HepG2 (cell line): Measurements from ENCODE around the gene SMARCD1. TPM values are rescaled to one million over a fixed set of nuclear protein-coding genes. Genes with fewer than 3 reads are reported as not detected.

Experiments used
- ARID2 ChIP-seq: sonication (generic); formaldehyde crosslinking; IDR thresholded peaks from 2 replicates; pipeline ENCODE4 v1.8.1; 2022; ENCODE audit warnings: mild to moderate bottlenecking, missing genetic modification reagents, borderline replicate concordance
- ATF7 ChIP-seq, 2 experiments: fragments of 450-650 bp in 1 of 2; sonication (generic) in 1 of 2; formaldehyde crosslinking in 1 of 2; IDR thresholded peaks; 2 replicates each; pipeline versions ENCODE4 v1.4.0 to v1.6.1; 2016 to 2020; ENCODE audit warnings: antibody characterized with exemption in 1 of 2, mild to moderate bottlenecking in 1 of 2, missing genetic modification reagents in 1 of 2
- BRD4 ChIP-seq: sonication (generic); formaldehyde crosslinking; IDR thresholded peaks from 2 replicates; pipeline ENCODE4 v1.4.0; 2020; ENCODE audit warnings: missing genetic modification reagents
- CBX5 ChIP-seq: sonication (generic); formaldehyde crosslinking; IDR thresholded peaks from 2 replicates; pipeline ENCODE4 v1.4.0; 2020; ENCODE audit warnings: missing genetic modification reagents, borderline replicate concordance
- CC2D1A ChIP-seq: sonication (generic); formaldehyde crosslinking; IDR thresholded peaks from 2 replicates; pipeline ENCODE4 v1.8.1; 2023; ENCODE audit warnings: mild to moderate bottlenecking, missing genetic modification reagents
- ESRRA ChIP-seq: sonication (generic); formaldehyde crosslinking; IDR thresholded peaks from 2 replicates; pipeline ENCODE4 v1.5.1; 2020; ENCODE audit warnings: mild to moderate bottlenecking, low read depth, missing genetic modification reagents
- FOXA1 ChIP-seq, 2 experiments: fragments of 450-650 bp in 1 of 2; sonication (generic) in 1 of 2; formaldehyde crosslinking in 1 of 2; IDR thresholded peaks; 2 replicates each; pipeline versions ENCODE4 v1.4.0 to v1.6.1; 2016 to 2020; ENCODE audit warnings: missing genetic modification reagents in 1 of 2
- FOXK2 ChIP-seq: fragments of 450-650 bp; IDR thresholded peaks from 2 replicates; pipeline ENCODE4 v1.6.1; 2016
- KDM3A ChIP-seq: IDR thresholded peaks from 2 replicates; pipeline ENCODE4 v1.6.1; 2018; ENCODE audit warnings: low read depth, missing compliant biosample characterization
- NCOA1 ChIP-seq: sonication (generic); formaldehyde crosslinking; IDR thresholded peaks from 2 replicates; pipeline ENCODE4 v1.9.0; 2021; ENCODE audit warnings: missing genetic modification reagents
- PCBP2 ChIP-seq: fragments of 200-400 bp; formaldehyde crosslinking; optimal IDR thresholded peaks from 2 replicates; pipeline ENCODE3; 2018; ENCODE audit warnings: low read length, low read depth; ENCODE audit not compliant: poor library complexity, severe bottlenecking
- SAP130 ChIP-seq: IDR thresholded peaks from 2 replicates; pipeline ENCODE4 v1.6.1; 2016; ENCODE audit warnings: low read depth
- U2AF1 ChIP-seq: fragments of 200-400 bp; formaldehyde crosslinking; optimal IDR thresholded peaks from 2 replicates; pipeline ENCODE3; 2017; ENCODE audit warnings: mild to moderate bottlenecking, low read depth, low read length
- ZMAT3 ChIP-seq: sonication (generic); formaldehyde crosslinking; conservative IDR thresholded peaks from 2 replicates; pipeline ENCODE4 v1.7.0; 2021; ENCODE audit warnings: missing genetic modification reagents
- ZNF138 ChIP-seq: sonication (generic); formaldehyde crosslinking; IDR thresholded peaks from 2 replicates; pipeline ENCODE4 v1.5.0; 2020; ENCODE audit warnings: mild to moderate bottlenecking, low read depth, missing genetic modification reagents
- ZNF350 ChIP-seq: sonication (generic); formaldehyde crosslinking; IDR thresholded peaks from 2 replicates; pipeline ENCODE4 v1.4.0; 2020; ENCODE audit warnings: mild to moderate bottlenecking, low read depth, missing genetic modification reagents, borderline replicate concordance
- ZNF468 ChIP-seq: sonication (generic); formaldehyde crosslinking; IDR thresholded peaks from 2 replicates; pipeline ENCODE4 v1.8.0; 2022; ENCODE audit warnings: mild to moderate bottlenecking, moderate library complexity, missing genetic modification reagents
- ZNF543 ChIP-seq: sonication (generic); formaldehyde crosslinking; IDR thresholded peaks from 2 replicates; pipeline ENCODE4 v1.4.0; 2020; ENCODE audit warnings: mild to moderate bottlenecking, missing genetic modification reagents
- ZNF660 ChIP-seq: sonication (generic); formaldehyde crosslinking; IDR thresholded peaks from 2 replicates; pipeline ENCODE4 v1.5.1; 2020; ENCODE audit warnings: mild to moderate bottlenecking, low read depth, missing genetic modification reagents, borderline replicate concordance
- ZNF670 ChIP-seq: sonication (generic); formaldehyde crosslinking; IDR thresholded peaks from 2 replicates; pipeline ENCODE4 v1.8.0; 2022; ENCODE audit warnings: mild to moderate bottlenecking, missing genetic modification reagents, borderline replicate concordance
- polyA plus RNA-seq, 8 experiments: library from polyadenylated mRNA; depleted of rRNA in 3 of 8; stranded (reverse) in 7 of 8; unstranded in 1 of 8; fragments of >200 nt; fragmentation: Illumina TruSeq in 4 of 8; extraction: Trizol in 4 of 8; gene quantifications; 2 replicates each; pipeline versions ENCODE4 v1.2.1 to v1.2.3, GENCODE V29; 2011 to 2016; ENCODE audit warnings: low read depth in 4 of 8, missing spikeins in 1 of 8, mixed read lengths in 1 of 8; ENCODE audit not compliant: insufficient read depth in 1 of 8
- total RNA-seq, 5 experiments: library from RNA; depleted of rRNA; stranded (reverse); fragments of >200 nt; fragmentation: Illumina TruSeq; extraction: Trizol; gene quantifications; 2 replicates each; pipeline ENCODE4 v1.2.3, GENCODE V29; 2016; ENCODE audit warnings: low read depth in 1 of 5
- TF ChIP-seq, protein P1 (sequence below): sonication (generic); formaldehyde crosslinking; IDR thresholded peaks from 2 replicates; pipeline ENCODE4 v1.4.0; 2020; ENCODE audit warnings: missing genetic modification reagents, borderline replicate concordance
- TF ChIP-seq, protein P2 (sequence below): sonication (generic); formaldehyde crosslinking; IDR thresholded peaks from 2 replicates; pipeline ENCODE4 v1.4.0; 2020; ENCODE audit warnings: missing genetic modification reagents; ENCODE audit errors: not compliant biosample characterization
- TF ChIP-seq, protein P3 (sequence below), 2 experiments: sonication (generic) in 1 of 2; formaldehyde crosslinking in 1 of 2; IDR thresholded peaks; 2 replicates each; pipeline versions ENCODE4 v1.5.1 to v1.6.1; 2011 to 2020; ENCODE audit warnings: borderline replicate concordance in 1 of 2, low read depth in 1 of 2, low read length in 1 of 2, mild to moderate bottlenecking in 1 of 2, missing genetic modification reagents in 1 of 2, moderate library complexity in 1 of 2

Gene SMARCD1
- total and polyA plus RNA-seq, 2 of the 13 experiments (the other 11 are each of a cell fraction or from before 2014, with no cell fraction given), result 51.7 to 54.6 TPM

DNA sequence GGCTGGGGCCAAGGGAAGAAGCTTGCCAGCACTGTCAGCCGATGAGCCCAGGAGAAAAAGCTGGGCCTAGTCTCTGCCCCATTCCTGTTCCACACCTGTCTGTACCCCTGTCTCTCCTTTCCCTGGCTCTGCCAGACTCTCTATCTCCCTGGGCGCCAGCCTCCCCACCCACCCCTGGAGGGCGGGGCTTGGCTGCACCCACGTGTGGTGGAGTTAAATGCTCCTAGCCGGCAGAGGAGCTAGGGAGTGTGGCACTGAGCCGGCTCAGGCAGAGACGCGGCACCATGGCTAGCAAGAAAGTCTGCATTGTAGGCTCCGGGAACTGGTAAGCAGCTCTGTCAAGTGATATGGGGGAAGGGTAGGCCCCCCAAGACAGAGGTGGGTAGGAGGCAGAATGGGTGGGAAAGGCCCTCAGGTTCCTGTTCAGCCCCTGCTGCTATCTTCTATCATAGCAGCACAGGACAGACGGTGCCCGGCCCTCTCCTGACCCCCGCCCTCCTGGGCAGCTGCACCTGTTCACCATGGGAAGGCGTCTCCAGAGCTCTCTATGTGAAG, 18.7 kb downstream of the SMARCD1 start, which contains the start of gene GPD1 (continued):
- TF ChIP-seq, protein P1, sequence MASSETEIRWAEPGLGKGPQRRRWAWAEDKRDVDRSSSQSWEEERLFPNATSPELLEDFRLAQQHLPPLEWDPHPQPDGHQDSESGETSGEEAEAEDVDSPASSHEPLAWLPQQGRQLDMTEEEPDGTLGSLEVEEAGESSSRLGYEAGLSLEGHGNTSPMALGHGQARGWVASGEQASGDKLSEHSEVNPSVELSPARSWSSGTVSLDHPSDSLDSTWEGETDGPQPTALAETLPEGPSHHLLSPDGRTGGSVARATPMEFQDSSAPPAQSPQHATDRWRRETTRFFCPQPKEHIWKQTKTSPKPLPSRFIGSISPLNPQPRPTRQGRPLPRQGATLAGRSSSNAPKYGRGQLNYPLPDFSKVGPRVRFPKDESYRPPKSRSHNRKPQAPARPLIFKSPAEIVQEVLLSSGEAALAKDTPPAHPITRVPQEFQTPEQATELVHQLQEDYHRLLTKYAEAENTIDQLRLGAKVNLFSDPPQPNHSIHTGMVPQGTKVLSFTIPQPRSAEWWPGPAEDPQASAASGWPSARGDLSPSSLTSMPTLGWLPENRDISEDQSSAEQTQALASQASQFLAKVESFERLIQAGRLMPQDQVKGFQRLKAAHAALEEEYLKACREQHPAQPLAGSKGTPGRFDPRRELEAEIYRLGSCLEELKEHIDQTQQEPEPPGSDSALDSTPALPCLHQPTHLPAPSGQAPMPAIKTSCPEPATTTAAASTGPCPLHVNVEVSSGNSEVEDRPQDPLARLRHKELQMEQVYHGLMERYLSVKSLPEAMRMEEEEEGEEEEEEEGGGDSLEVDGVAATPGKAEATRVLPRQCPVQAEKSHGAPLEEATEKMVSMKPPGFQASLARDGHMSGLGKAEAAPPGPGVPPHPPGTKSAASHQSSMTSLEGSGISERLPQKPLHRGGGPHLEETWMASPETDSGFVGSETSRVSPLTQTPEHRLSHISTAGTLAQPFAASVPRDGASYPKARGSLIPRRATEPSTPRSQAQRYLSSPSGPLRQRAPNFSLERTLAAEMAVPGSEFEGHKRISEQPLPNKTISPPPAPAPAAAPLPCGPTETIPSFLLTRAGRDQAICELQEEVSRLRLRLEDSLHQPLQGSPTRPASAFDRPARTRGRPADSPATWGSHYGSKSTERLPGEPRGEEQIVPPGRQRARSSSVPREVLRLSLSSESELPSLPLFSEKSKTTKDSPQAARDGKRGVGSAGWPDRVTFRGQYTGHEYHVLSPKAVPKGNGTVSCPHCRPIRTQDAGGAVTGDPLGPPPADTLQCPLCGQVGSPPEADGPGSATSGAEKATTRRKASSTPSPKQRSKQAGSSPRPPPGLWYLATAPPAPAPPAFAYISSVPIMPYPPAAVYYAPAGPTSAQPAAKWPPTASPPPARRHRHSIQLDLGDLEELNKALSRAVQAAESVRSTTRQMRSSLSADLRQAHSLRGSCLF (CRISPR knock-in tag), result no peak
- TF ChIP-seq NCOA1, result no peak
- TF ChIP-seq, protein P2, sequence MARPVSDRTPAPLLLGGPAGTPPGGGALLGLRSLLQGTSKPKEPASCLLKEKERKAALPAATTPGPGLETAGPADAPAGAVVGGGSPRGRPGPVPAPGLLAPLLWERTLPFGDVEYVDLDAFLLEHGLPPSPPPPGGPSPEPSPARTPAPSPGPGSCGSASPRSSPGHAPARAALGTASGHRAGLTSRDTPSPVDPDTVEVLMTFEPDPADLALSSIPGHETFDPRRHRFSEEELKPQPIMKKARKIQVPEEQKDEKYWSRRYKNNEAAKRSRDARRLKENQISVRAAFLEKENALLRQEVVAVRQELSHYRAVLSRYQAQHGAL, result no peak
- TF ChIP-seq BRD4, result no peak
- TF ChIP-seq SAP130 (CRISPR knock-in tag), result peak; percentile 97
- no peak for TF ChIP-seq FOXK2
- TF ChIP-seq PCBP2, result no peak
- TF ChIP-seq, protein P3, sequence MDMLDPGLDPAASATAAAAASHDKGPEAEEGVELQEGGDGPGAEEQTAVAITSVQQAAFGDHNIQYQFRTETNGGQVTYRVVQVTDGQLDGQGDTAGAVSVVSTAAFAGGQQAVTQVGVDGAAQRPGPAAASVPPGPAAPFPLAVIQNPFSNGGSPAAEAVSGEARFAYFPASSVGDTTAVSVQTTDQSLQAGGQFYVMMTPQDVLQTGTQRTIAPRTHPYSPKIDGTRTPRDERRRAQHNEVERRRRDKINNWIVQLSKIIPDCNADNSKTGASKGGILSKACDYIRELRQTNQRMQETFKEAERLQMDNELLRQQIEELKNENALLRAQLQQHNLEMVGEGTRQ (IDR thresholded peaks at IDR 0.05; ENCODE audit: low read depth, low read length), result no peak
- TF ChIP-seq, protein P3 (CRISPR knock-in tag; IDR thresholded peaks at IDR 0.05; ENCODE audit: borderline replicate concordance), result no peak
- no peak for TF ChIP-seq ZNF350 (CRISPR knock-in tag)
- no peak for TF ChIP-seq ZMAT3
- no peak for TF ChIP-seq ARID2
- TF ChIP-seq ZNF468, result no peak
- no peak for TF ChIP-seq ATF7 (IDR thresholded peaks at IDR 0.05)
- no peak for TF ChIP-seq ATF7 (CRISPR knock-in tag; IDR thresholded peaks at IDR 0.05)
- no peak for TF ChIP-seq CC2D1A (CRISPR knock-in tag)
- no peak for TF ChIP-seq KDM3A (CRISPR knock-in tag)
- no peak for TF ChIP-seq ZNF670 (CRISPR knock-in tag)
- TF ChIP-seq U2AF1, result no peak
- TF ChIP-seq ZNF543, result no peak
- TF ChIP-seq ESRRA, result no peak
- no peak for TF ChIP-seq ZNF138
- no peak for TF ChIP-seq FOXA1 (IDR thresholded peaks at IDR 0.05)
- no peak for TF ChIP-seq FOXA1 (CRISPR knock-in tag; IDR thresholded peaks at IDR 0.05)
- no peak for TF ChIP-seq CBX5 (CRISPR knock-in tag)
- TF ChIP-seq ZNF660 (CRISPR knock-in tag), result no peak
